Fibroblast of peridontal ligament (primary cell): ENCODE data around the gene NGFR.
"Not testable (repeated sequence)": the region's sequence is repeated elsewhere in the genome, so short reads cannot be mapped to it uniquely, and the experiment has no call there.

ENCODE experiments used
- DNase-seq: peaks from one replicate; pipeline ENCODE4 v3.0.0-alpha.2; 2010; ENCODE audit errors: extremely low read depth

Gene NGFR

DNA sequence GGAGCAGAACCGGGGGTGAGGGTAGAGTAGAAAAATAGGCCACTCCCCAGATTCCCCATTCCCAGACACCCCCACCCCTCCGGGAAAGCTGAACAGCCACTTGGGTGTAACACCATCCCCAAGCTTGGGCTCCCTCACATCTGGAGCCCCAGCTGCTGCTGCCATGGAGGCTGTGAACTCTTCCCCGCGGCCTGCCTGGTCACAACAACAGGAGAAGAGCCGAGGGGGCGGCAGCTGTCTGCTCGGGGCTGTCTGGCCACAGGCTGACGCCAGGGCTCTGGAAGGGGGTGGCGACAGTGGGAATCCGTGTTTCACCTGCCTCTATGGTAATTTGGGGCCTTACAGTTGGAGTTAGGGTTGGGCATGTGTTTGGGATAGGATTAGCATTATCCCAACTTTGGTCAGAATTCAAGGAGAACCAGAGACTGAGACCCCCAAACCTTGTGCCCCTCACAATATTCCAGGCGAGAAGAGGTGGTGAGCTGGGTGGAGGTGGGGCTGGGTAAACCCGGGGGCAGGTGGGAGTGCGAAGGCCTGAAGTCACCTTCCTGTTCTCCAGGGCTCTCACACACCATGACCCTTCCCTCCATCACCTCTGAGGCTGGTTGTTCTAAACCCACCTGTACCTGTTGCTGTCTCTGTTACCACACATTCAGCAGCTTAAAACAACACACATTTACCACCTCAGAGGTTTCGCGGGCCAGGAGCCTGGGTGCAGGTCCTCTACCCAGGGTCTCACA lies 50.9 kb downstream of the NGFR start:
- DNase-seq, result no peak

- no peak for DNase-seq
These were observed 51.7 kb downstream of the NGFR start for GRCh38 chr17:49546546-49547535.

GRCh38 chr17:49547566-49547965 lies 52.5 kb downstream of the NGFR start:
- peak; percentile 5 for DNase-seq

DNA sequence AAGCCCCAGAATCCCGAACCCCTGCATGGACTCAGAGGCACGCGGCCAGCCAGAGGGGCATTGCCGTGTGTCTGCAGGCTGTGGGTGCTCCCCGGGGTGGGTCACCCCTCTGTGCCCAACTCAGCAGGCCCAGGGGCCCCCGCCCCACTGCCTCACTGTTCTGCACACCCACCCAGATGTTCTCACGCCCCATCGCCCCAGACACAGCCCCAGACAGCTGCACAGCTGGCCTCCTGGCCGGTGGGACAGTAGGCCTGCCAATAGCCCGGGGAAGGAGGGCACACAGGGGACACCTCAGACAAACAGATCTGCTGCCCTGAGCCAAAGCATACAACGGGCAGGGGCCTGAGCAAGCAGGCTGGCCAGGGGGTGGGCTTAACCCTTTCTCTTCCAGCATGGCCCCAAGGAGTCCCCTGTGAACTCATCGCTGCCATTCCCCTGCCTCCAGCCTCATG lies 53.0 kb downstream of the NGFR start:
- DNase-seq, result no peak

- DNase-seq, result peak; percentile 38
These were observed 53.6 kb downstream of the NGFR start for GRCh38 chr17:49548506-49549310.

DNA sequence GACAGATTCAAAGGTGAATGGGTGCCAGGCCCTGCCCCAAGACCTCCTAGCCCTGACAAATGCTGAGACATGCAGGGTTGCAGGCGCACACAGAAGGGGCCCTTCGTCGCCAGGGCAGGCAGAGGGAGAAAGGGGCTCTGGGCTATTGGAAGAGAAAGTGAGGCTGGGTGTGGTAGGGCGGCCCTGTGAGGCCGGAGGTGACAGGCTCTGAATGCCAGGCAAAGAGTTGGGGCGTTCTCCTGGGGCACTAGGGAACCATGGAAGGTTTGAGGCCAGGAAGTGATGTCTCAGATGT lies 54.2 kb downstream of the NGFR start:
- no peak for DNase-seq

DNA sequence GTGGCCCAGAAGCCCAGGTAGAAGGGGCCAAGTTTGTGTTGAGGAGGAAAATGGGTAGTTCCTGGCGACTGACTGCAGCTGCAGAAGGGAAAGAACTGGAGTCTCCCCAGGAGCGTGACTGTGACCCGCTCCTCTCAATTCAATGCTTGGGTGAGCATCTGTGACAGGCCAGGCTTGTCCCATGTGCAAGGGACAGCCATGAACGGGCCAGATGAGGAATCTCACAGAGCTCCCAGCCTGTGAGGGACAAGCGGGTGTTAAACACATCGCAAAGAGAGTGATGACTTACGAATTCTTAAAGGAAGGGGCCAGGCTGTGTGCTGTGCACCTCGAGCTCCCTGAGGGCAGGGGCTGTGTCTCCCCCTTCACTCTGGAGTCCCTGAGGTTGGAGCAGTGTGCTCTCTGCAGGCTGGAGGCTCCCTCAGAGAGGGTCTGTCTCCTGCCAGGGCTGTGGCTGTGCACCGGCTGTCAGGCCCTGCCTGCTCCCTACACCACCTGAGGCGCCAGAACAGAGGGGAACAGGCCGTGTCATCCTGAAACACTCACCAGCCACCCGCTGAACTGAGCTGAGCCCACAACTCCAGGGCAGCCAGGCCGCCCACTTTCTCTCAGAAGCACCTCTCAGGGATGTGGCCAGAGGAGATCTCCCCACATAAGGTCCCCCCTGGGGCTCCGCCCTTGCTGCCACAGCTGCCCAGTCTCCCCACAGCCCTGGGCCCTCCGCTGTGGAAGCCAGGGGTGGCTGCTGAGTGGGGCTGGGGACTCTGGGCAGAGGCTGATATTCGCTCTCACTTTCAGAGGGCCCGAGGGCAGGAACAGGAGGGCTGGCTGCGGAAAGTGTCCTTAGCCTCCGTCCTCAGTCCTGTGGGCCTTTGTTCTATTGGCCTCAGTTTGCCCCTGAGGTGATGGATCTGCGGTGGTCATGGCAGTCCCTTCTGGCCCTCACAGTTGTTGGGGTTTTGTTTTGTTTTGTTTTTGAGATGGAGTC lies 54.9 kb downstream of the NGFR start:
- DNase-seq, result no peak

DNA sequence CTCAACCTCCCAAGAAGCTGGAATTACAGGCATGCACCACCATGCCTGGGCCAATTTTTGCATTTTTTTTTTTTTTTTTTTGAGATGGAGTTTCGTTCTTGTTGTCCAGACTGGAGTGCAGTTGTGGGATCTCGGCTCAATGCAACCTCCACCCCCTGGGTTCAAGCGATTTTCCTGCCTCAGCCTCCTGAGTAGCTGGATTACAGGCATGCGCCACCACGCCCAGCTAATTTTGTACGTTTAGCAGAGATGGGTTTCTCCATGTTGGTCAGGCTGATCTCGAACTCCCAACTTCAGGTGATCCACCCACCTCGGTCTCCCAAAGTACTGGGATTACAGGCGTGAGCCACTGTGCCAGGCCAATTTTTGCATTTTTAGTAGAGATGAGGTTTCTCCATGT lies 55.7 kb downstream of the NGFR start:
- DNase-seq, result not testable (repeated sequence)

DNA sequence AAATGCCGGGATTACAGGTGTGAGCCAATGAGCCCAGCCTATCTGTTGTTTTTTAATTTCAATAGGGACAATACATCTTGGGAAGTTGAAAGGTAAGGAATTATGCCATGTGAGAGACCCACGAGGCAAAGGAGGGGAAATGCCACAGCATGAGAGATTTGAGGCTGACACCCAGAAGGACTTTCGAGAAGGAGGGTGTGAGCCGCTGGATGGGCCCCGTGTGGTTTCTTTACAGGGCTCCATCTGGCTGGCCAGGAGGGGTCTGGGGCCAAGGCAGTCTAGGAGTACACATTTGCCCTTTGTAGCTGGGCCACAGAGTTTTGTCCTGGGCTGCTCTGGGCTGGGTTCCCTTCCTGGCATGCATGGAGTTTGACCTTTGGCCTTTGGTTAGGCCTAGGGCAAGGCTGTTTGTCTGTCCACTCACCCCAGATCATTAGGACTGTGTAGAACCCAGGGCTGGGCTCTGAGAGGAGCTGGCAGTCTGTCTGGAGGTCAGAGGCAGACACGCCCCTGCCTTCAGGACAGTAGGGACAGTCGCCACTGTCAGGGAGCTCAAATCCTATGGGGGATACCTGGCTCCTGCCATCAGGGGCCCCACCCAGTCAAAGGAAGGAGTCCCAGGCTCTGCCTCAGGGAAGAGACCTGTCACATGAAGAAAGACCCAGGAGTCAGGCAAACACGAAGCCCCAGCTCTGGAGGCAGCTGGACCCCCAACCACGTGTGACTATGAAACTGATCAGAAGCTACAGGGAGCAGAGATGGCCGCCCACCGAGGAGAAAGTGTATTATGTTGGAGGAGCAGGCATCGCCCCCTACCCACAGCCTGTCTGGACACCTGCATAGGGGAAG lies 56.4 kb downstream of the NGFR start:
- DNase-seq, result no peak

GRCh38 chr17:49552070-49552751 lies 57.1 kb downstream of the NGFR start:
- no peak for DNase-seq

DNA sequence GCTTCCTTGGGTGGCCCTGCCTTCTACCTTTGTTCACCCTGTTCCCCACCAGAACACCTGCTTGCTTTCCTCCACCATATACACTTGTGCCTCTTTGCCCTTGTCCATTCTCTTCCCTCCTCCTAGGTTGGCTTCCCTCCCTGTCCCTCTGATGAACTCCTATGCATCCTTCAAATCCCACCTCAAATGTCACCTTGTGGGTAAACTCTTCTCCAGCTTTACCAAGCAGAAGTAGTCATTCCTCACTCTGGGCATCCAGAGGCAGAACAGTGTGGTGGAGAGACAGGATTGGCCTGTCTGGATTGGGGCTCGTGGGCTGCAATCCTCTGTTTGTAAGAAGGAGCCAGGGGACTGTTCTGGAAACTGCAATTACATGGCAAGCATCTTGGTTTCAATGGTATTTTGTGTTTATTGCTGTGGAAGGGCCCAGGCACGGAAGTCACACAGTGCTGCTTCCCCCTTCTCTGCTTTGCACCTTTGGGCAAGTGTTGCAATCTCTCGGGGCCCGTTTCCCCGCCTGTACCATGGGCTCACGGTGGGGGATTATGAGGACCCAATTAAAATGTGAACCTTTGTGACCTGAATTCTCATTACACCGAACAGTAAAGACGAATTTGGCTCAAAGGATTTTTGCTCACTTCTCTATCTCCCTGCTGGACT lies 58.7 kb downstream of the NGFR start:
- no peak for DNase-seq

- DNase-seq, result no peak
These were observed 59.8 kb downstream of the NGFR start for GRCh38 chr17:49554694-49555494.

DNA sequence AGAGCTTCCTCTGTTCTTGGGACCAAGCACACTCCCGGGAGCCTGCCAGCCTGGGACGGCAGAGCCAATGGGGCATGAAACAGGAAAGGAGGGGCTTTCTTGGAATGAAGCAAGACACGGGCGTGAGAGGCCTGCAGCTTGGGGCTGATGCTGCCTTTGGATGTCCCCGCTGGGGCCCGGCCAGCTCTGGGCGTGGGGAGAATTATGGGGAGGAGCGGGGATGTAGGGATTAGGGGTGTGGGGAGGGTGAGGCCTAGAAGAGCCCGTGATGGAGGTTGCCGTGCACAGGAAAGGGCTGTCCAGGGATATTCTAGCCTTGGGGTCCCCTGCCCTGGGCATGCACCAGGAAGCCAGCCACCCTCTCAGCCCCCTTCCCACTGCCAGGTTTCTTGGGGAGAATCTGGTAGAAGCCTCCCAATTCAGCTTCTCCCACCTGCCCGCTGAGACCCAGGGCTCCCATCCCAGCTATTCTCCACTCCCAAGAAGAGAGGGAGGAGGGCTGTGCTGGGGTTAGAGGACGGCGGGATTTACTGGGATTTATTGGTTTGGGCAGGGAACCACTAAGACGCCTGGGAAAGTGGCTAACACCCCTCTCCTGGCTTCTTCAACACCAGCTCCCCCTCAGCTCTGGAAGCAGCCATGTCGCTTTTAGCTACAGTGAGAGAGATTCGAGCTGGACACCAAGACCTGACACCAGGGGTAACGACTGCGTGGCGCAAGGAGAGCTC lies 60.6 kb downstream of the NGFR start:
- no peak for DNase-seq

DNA sequence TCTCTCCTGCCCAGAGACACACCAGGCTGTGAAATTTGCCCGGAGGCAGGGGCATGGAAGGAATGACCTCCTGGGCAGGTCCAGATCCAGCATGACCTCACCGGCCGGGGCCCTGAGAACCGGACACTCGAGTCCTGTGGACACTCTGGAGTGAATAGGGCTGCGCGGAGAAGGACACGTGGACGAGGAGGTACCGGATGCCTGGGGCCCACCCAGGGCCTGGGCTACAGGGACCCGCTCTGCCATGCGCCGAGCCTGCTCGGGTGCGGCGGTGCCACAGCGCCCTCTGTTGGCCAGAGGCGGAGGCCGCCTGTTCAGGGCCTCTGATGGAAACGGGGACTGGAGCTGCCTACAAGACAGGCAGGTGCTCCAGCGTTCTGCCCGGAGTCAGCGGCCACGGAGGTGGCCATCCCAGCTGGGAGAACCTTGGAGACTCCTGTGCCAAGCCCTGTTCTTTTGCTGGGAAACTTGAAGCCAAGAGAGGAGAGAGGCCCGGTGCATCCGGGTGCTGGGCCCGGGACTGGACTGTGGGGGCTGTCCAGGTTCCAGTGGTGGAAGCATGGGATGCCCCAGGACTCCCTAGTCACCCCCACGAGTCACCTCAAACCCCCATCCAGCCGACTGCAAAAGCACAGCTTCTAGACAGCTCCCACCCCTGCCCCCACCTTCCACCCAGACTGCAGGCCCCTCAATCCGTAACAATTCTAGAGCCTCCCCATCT lies 61.3 kb downstream of the NGFR start:
- DNase-seq, result peak; percentile 53

DNA sequence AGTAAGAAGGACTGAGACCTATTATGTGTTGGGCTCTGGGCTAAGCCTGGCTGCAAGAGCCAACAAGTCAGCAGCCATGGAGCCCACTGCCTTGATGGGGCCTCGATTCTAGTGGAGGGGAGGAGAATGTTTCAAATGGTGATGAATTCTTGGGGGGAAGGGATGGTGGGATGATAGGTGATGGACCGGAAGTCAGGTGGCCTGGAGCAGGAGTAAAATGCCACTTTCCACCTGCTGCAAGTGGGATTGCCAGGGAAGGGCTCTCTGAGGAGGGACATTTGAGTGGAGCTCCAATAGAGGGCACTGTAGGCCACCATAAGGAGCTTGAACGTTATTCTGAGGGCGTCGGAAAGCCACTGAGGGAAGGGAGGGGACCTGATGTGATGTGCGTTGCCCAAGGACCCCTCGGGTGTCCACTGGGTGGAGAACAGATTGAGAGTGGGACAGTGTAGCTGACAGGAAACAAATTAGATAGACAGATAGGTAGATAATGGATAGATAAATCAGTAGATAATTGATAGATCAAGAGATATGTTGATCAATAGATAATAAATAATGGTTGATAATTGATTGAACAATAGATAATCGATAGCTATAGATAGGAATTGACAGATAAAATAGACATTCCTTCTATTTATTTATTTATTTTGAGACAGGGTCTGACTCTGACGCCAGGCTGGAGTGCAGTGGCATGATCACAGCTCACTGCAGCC lies 62.4 kb downstream of the NGFR start:
- peak; percentile 44 for DNase-seq
